ENCODE data around the gene PRELID1. TPM values are rescaled to one million over a fixed set of nuclear protein-coding genes. Genes with fewer than 3 reads are reported as not detected.

PRELID1 gene
- total and polyA plus RNA-seq, 4 donors: 57.2 to 104 (median 81.8) TPM

- H3K9me3 ChIP-seq (ENCODE audit: control insufficient read depth, low read length): no peaks in the 10 kb centered on the region
- H3K27me3 ChIP-seq (ENCODE audit: control insufficient read depth in 1 of 2, insufficient read depth in 2 of 2, low read length in 1 of 2): no peaks in the 10 kb centered on the region
- H3K36me3 ChIP-seq (ENCODE audit: control insufficient read depth in 1 of 2, insufficient read depth in 2 of 2, low read length in 1 of 2): peaks cover 8 to 14% of the 10 kb centered on the region in 2 donors
- 89 to 93% methylated on average over 3 of the region's 3 CpGs for WGBS, 2 donors
- no peak overlapping the region for H3K27ac ChIP-seq (ENCODE audit: low read depth in 1 of 2, low read length in 2 of 2)
- no peak for ATAC-seq (ENCODE audit: low FRiP score)
- intact Hi-C loops (cut with DNase I): no loop called here
- H3K4me3 ChIP-seq (ENCODE audit: low read length in 2 of 2): no peak overlapping the region
- no peaks in the 10 kb centered on the region for H3K4me1 ChIP-seq (ENCODE audit: control insufficient read depth in 1 of 2, insufficient read depth in 2 of 2, low read length in 2 of 2)
- DNase-seq: peak in 1 of 2 donors; percentile 31
Measured at GRCh38 chr5:177294632-177295031, 9.0 kb upstream of the PRELID1 start.

- intact Hi-C loops (cut with DNase I): no loop called here
- Histone ChIP-seq H3K4me1 (ENCODE audit: control insufficient read depth in 1 of 2, insufficient read depth in 2 of 2, low read length in 2 of 2) (no peaks in the 10 kb centered on the region), H3K27me3 (ENCODE audit: control insufficient read depth in 1 of 2, insufficient read depth in 2 of 2, low read length in 1 of 2) (no peaks in the 10 kb centered on the region), H3K36me3 (ENCODE audit: control insufficient read depth in 1 of 2, insufficient read depth in 2 of 2, low read length in 1 of 2) (peaks cover 8 to 12% of the 10 kb centered on the region in 2 donors), H3K9me3 (ENCODE audit: control insufficient read depth, low read length) (no peaks in the 10 kb centered on the region), H3K27ac (ENCODE audit: low read depth in 1 of 2, low read length in 2 of 2) (no peak overlapping the region), H3K4me3 (ENCODE audit: low read length in 2 of 2) (no peak overlapping the region)
- DNase-seq (no peak), ATAC-seq (ENCODE audit: low FRiP score) (no peak)
- WGBS, 2 donors: 91 to 95% methylated on average over 9 of the region's 9 CpGs
Measured at GRCh38 chr5:177295924-177296323, 7.7 kb upstream of the PRELID1 start.

GRCh38 chr5:177296581-177296980 is 7.0 kb upstream of the PRELID1 start:
- H3K4me3 ChIP-seq (ENCODE audit: low read length in 2 of 2): no peak overlapping the region
- no peaks in the 10 kb centered on the region for H3K27me3 ChIP-seq (ENCODE audit: control insufficient read depth in 1 of 2, insufficient read depth in 2 of 2, low read length in 1 of 2)
- DNase-seq (no peak), ATAC-seq (ENCODE audit: low FRiP score) (no peak)
- H3K27ac ChIP-seq (ENCODE audit: low read depth in 1 of 2, low read length in 2 of 2): no peak overlapping the region
- no peaks in the 10 kb centered on the region for H3K4me1 ChIP-seq (ENCODE audit: control insufficient read depth in 1 of 2, insufficient read depth in 2 of 2, low read length in 2 of 2)
- WGBS, 2 donors: 56 to 59% methylated on average over 4 of the region's 4 CpGs
- intact Hi-C loops (cut with DNase I): no loop called here
- H3K9me3 ChIP-seq (ENCODE audit: control insufficient read depth, low read length): no peaks in the 10 kb centered on the region
- peaks cover 8 to 12% of the 10 kb centered on the region in 2 donors for H3K36me3 ChIP-seq (ENCODE audit: control insufficient read depth in 1 of 2, insufficient read depth in 2 of 2, low read length in 1 of 2)

- H3K4me1 ChIP-seq (ENCODE audit: control insufficient read depth in 1 of 2, insufficient read depth in 2 of 2, low read length in 2 of 2): no peaks in the 10 kb centered on the region
- no peaks in the 10 kb centered on the region for H3K9me3 ChIP-seq (ENCODE audit: control insufficient read depth, low read length)
- H3K27me3 ChIP-seq (ENCODE audit: control insufficient read depth in 1 of 2, insufficient read depth in 2 of 2, low read length in 1 of 2): no peaks in the 10 kb centered on the region
- H3K36me3 ChIP-seq (ENCODE audit: control insufficient read depth in 1 of 2, insufficient read depth in 2 of 2, low read length in 1 of 2): peaks cover 6 to 12% of the 10 kb centered on the region in 2 donors
- ATAC-seq (ENCODE audit: low FRiP score): no peak
- no peak for DNase-seq
- H3K27ac ChIP-seq (ENCODE audit: low read depth in 1 of 2, low read length in 2 of 2): no peak overlapping the region
- H3K4me3 ChIP-seq (ENCODE audit: low read length in 2 of 2): no peak overlapping the region
- WGBS, 2 donors: 65 to 73% methylated on average over 2 of the region's 2 CpGs
- intact Hi-C loops (cut with DNase I): no loop called here
Measured at GRCh38 chr5:177297922-177298321, 5.7 kb upstream of the PRELID1 start.

- Histone ChIP-seq H3K9me3 (ENCODE audit: control insufficient read depth, low read length) (no peaks in the 10 kb centered on the region), H3K27ac (ENCODE audit: low read depth in 1 of 2, low read length in 2 of 2) (no peak overlapping the region), H3K36me3 (ENCODE audit: control insufficient read depth in 1 of 2, insufficient read depth in 2 of 2, low read length in 1 of 2) (peaks cover 2 to 6% of the 10 kb centered on the region in 2 donors), H3K27me3 (ENCODE audit: control insufficient read depth in 1 of 2, insufficient read depth in 2 of 2, low read length in 1 of 2) (no peaks in the 10 kb centered on the region), H3K4me3 (ENCODE audit: low read length in 2 of 2) (no peak overlapping the region), H3K4me1 (ENCODE audit: control insufficient read depth in 1 of 2, insufficient read depth in 2 of 2, low read length in 2 of 2) (no peaks in the 10 kb centered on the region)
- DNase-seq: peak in 1 of 2 donors; percentile 65
- intact Hi-C loops (cut with DNase I): no loop called here
- 80 to 83% methylated on average over 9 of the region's 9 CpGs for WGBS, 2 donors
- no peak for ATAC-seq (ENCODE audit: low FRiP score)
Measured at GRCh38 chr5:177299697-177300096, 3.9 kb upstream of the PRELID1 start.

- intact Hi-C loops (cut with DNase I): no loop called here
- H3K36me3 ChIP-seq (ENCODE audit: control insufficient read depth in 1 of 2, insufficient read depth in 2 of 2, low read length in 1 of 2): peaks cover 0 to 6% of the 10 kb centered on the region in 2 donors
- H3K27me3 ChIP-seq (ENCODE audit: control insufficient read depth in 1 of 2, insufficient read depth in 2 of 2, low read length in 1 of 2): no peaks in the 10 kb centered on the region
- ATAC-seq (ENCODE audit: low FRiP score): peak; percentile 36
- peak; percentile 73 to 80 for DNase-seq
- no peak overlapping the region for H3K4me3 ChIP-seq (ENCODE audit: low read length in 2 of 2)
- 33 to 38% methylated on average over 4 of the region's 4 CpGs for WGBS, 2 donors
- no peak overlapping the region for H3K27ac ChIP-seq (ENCODE audit: low read depth in 1 of 2, low read length in 2 of 2)
- no peaks in the 10 kb centered on the region for H3K9me3 ChIP-seq (ENCODE audit: control insufficient read depth, low read length)
- H3K4me1 ChIP-seq (ENCODE audit: control insufficient read depth in 1 of 2, insufficient read depth in 2 of 2, low read length in 2 of 2): no peaks in the 10 kb centered on the region
Measured at GRCh38 chr5:177300236-177300880, 3.2 kb upstream of the PRELID1 start.

- intact Hi-C loops (cut with DNase I): no loop called here
- DNase-seq (no peak), ATAC-seq (ENCODE audit: low FRiP score) (no peak)
- Histone ChIP-seq H3K9me3 (ENCODE audit: control insufficient read depth, low read length) (no peaks in the 10 kb centered on the region), H3K4me1 (ENCODE audit: control insufficient read depth in 1 of 2, insufficient read depth in 2 of 2, low read length in 2 of 2) (no peaks in the 10 kb centered on the region), H3K4me3 (ENCODE audit: low read length in 2 of 2) (no peak overlapping the region), H3K27me3 (ENCODE audit: control insufficient read depth in 1 of 2, insufficient read depth in 2 of 2, low read length in 1 of 2) (no peaks in the 10 kb centered on the region), H3K27ac (ENCODE audit: low read depth in 1 of 2, low read length in 2 of 2) (no peak overlapping the region), H3K36me3 (ENCODE audit: control insufficient read depth in 1 of 2, insufficient read depth in 2 of 2, low read length in 1 of 2) (peaks cover 0 to 6% of the 10 kb centered on the region in 2 donors)
- 78 to 87% methylated on average over 2 of the region's 2 CpGs for WGBS, 2 donors
Measured at GRCh38 chr5:177300951-177301350, 2.6 kb upstream of the PRELID1 start.

GRCh38 chr5:177301503-177302165 is 2.0 kb upstream of the PRELID1 start:
- no peaks in the 10 kb centered on the region for H3K27me3 ChIP-seq (ENCODE audit: control insufficient read depth in 1 of 2, insufficient read depth in 2 of 2, low read length in 1 of 2)
- no peak overlapping the region for H3K4me3 ChIP-seq (ENCODE audit: low read length in 2 of 2)
- ATAC-seq (ENCODE audit: low FRiP score) (no peak), DNase-seq (peak in 1 of 2 donors; percentile 70)
- no peaks in the 10 kb centered on the region for H3K4me1 ChIP-seq (ENCODE audit: control insufficient read depth in 1 of 2, insufficient read depth in 2 of 2, low read length in 2 of 2)
- 67 to 77% methylated on average over 7 of the region's 7 CpGs for WGBS, 2 donors
- intact Hi-C loops (cut with DNase I): no loop called here
- no peaks in the 10 kb centered on the region for H3K9me3 ChIP-seq (ENCODE audit: control insufficient read depth, low read length)
- H3K36me3 ChIP-seq (ENCODE audit: control insufficient read depth in 1 of 2, insufficient read depth in 2 of 2, low read length in 1 of 2): peaks cover 0 to 6% of the 10 kb centered on the region in 2 donors
- no peak overlapping the region for H3K27ac ChIP-seq (ENCODE audit: low read depth in 1 of 2, low read length in 2 of 2)
